ENCODE results near the gene INPP5A.
"Not testable (repeated sequence)": the region's sequence is repeated elsewhere in the genome, so short reads cannot be mapped to it uniquely, and the experiment has no call there.

Gene INPP5A

GRCh38 chr10:132825783-132826523, 288.4 kb downstream of the INPP5A start:
- DNase-seq (ENCODE audit: low read depth); H3K4me3 ChIP-seq (ENCODE audit: low read depth, low read length): not testable (repeated sequence)

GRCh38 chr10:132826524-132827422, 289.2 kb downstream of the INPP5A start:
- DNase-seq (ENCODE audit: low read depth): no peak
- H3K4me3 ChIP-seq (ENCODE audit: low read depth, low read length): no peak overlapping the region

- no peak for DNase-seq (ENCODE audit: low read depth)
- H3K4me3 ChIP-seq (ENCODE audit: low read depth, low read length): no peak overlapping the region
Observed at GRCh38 chr10:132827423-132827789, 289.8 kb downstream of the INPP5A start.

GRCh38 chr10:132827861-132828539, 290.4 kb downstream of the INPP5A start:
- H3K4me3 ChIP-seq (ENCODE audit: low read depth, low read length): no peak overlapping the region
- DNase-seq (ENCODE audit: low read depth): no peak

- DNase-seq (ENCODE audit: low read depth): no peak
- no peak overlapping the region for H3K4me3 ChIP-seq (ENCODE audit: low read depth, low read length)
Observed at GRCh38 chr10:132828681-132829080, 291.1 kb downstream of the INPP5A start.

GRCh38 chr10:132829403-132829802, 291.8 kb downstream of the INPP5A start:
- DNase-seq (ENCODE audit: low read depth): no peak
- no peak overlapping the region for H3K4me3 ChIP-seq (ENCODE audit: low read depth, low read length)

GRCh38 chr10:132832186-132832969, 294.8 kb downstream of the INPP5A start:
- DNase-seq (ENCODE audit: low read depth): no peak
- no peak overlapping the region for H3K4me3 ChIP-seq (ENCODE audit: low read depth, low read length)

Data from skeletal muscle cell (primary cell).